HEK293 (cell line): Measurements from ENCODE around the gene SLAIN2.

ENCODE experiments used
- CTCF ChIA-PET: fragments of 350-600 bp; formaldehyde crosslinking; extraction: SDS; loops from one replicate; lab custom pipeline; 2021; ENCODE audit warnings: antibody characterized with exemption; lab: Yijun Ruan, JAX
- POLR2A ChIA-PET: fragments of 300-600 bp; formaldehyde crosslinking; extraction: SDS; loops from one replicate; lab custom pipeline; 2020; ENCODE audit warnings: antibody characterized with exemption, inconsistent platforms; lab: Yijun Ruan, JAX
- H3K27ac ChIP-seq: fragments of 200-500 bp; sonication (Bioruptor generic); 2 replicates; pipeline ENCODE4 v1.5.1; 2014; ENCODE audit warnings: low read depth, low read length, control low read depth, inconsistent platforms; ENCODE audit errors: extremely low read depth
- H3K36me3 ChIP-seq, 2 experiments: fragments of 200-500 bp in 1 of 2; sonication (Bioruptor generic) in 1 of 2; 1 replicate in 1 of 2; 2 replicates in 1 of 2; pipeline ENCODE4 v1.5.1; 2014 to 2017; ENCODE audit warnings: inconsistent platforms in 2 of 2, low read length in 2 of 2; ENCODE audit not compliant: control insufficient read depth in 2 of 2, insufficient read depth in 1 of 2
- H3K4me1 ChIP-seq: fragments of 200-500 bp; sonication (Bioruptor generic); 2 replicates; pipeline ENCODE4 v1.5.1; 2014; ENCODE audit warnings: mild to moderate bottlenecking, low read length, inconsistent platforms; ENCODE audit not compliant: control insufficient read depth, insufficient read depth
- H3K4me3 ChIP-seq: 2 replicates; pipeline ENCODE4 v1.5.1; 2011; ENCODE audit warnings: low read depth, mild to moderate bottlenecking, control low read depth, low read length, moderate library complexity
- H3K9me3 ChIP-seq: fragments of 200-500 bp; sonication (Bioruptor generic); 2 replicates; pipeline ENCODE4 v1.5.1; 2014; ENCODE audit warnings: low read depth, low read length, inconsistent platforms; ENCODE audit not compliant: control insufficient read depth, insufficient read depth
- PATZ1 ChIP-seq: fragments of 450-650 bp; formaldehyde crosslinking; IDR thresholded peaks from 2 replicates; pipeline ENCODE4 v1.5.1; 2016; ENCODE audit warnings: missing biosample characterization, missing genetic modification characterization
- PRDM10 ChIP-seq: fragments of 450-650 bp; formaldehyde crosslinking; IDR thresholded peaks from 2 replicates; pipeline ENCODE4 v1.5.1; 2016; ENCODE audit warnings: missing biosample characterization, missing genetic modification characterization
- TCF7L2 ChIP-seq: IDR thresholded peaks from 2 replicates; pipeline ENCODE4 v1.6.1; 2011; ENCODE audit warnings: low read depth, mild to moderate bottlenecking, inconsistent platforms, low read length, moderate library complexity, borderline replicate concordance
- ZEB2 ChIP-seq: fragments of 450-650 bp; formaldehyde crosslinking; IDR thresholded peaks from 2 replicates; pipeline ENCODE4 v1.5.1; 2016; ENCODE audit warnings: missing biosample characterization, missing genetic modification characterization
- ZNF121 ChIP-seq: fragments of 450-650 bp; formaldehyde crosslinking; IDR thresholded peaks from 2 replicates; pipeline ENCODE4 v1.5.1; 2016; ENCODE audit warnings: missing biosample characterization, missing genetic modification characterization
- ZNF140 ChIP-seq: fragments of 450-650 bp; formaldehyde crosslinking; IDR thresholded peaks from 2 replicates; pipeline ENCODE4 v1.5.1; 2016; ENCODE audit warnings: missing biosample characterization, missing genetic modification characterization
- ZNF148 ChIP-seq: fragments of 450-650 bp; formaldehyde crosslinking; IDR thresholded peaks from 2 replicates; pipeline ENCODE4 v1.5.0; 2017; ENCODE audit warnings: missing biosample characterization, missing genetic modification characterization, borderline replicate concordance
- ZNF155 ChIP-seq: fragments of 450-650 bp; formaldehyde crosslinking; IDR thresholded peaks from 2 replicates; pipeline ENCODE4 v1.5.1; 2016; ENCODE audit warnings: missing biosample characterization, missing genetic modification characterization
- ZNF174 ChIP-seq: fragments of 450-650 bp; formaldehyde crosslinking; IDR thresholded peaks from 2 replicates; pipeline ENCODE4 v1.5.0; 2017; ENCODE audit warnings: missing biosample characterization, mild to moderate bottlenecking, missing genetic modification characterization
- ZNF2 ChIP-seq: fragments of 450-650 bp; formaldehyde crosslinking; IDR thresholded peaks from 2 replicates; pipeline ENCODE4 v1.5.1; 2016; ENCODE audit warnings: missing biosample characterization, missing genetic modification characterization
- ZNF23 ChIP-seq: fragments of 450-650 bp; formaldehyde crosslinking; IDR thresholded peaks from 2 replicates; pipeline ENCODE4 v1.5.1; 2016; ENCODE audit warnings: missing biosample characterization, missing genetic modification characterization, borderline replicate concordance
- ZNF239 ChIP-seq: fragments of 450-650 bp; formaldehyde crosslinking; IDR thresholded peaks from 2 replicates; pipeline ENCODE4 v1.5.1; 2016; ENCODE audit warnings: missing biosample characterization, missing genetic modification characterization
- ZNF350 ChIP-seq: fragments of 450-650 bp; formaldehyde crosslinking; IDR thresholded peaks from 2 replicates; pipeline ENCODE4 v1.5.0; 2017; ENCODE audit warnings: missing biosample characterization, mild to moderate bottlenecking, missing genetic modification characterization
- ZNF404 ChIP-seq: fragments of 450-650 bp; formaldehyde crosslinking; IDR thresholded peaks from 2 replicates; pipeline ENCODE4 v1.5.1; 2017; ENCODE audit warnings: missing biosample characterization, missing genetic modification characterization
- ZNF423 ChIP-seq: fragments of 450-650 bp; formaldehyde crosslinking; IDR thresholded peaks from 2 replicates; pipeline ENCODE4 v1.5.1; 2016; ENCODE audit warnings: missing biosample characterization, missing genetic modification characterization
- ZNF449 ChIP-seq: fragments of 450-650 bp; formaldehyde crosslinking; IDR thresholded peaks from 2 replicates; pipeline ENCODE4 v1.5.1; 2017; ENCODE audit warnings: missing biosample characterization, mild to moderate bottlenecking, missing genetic modification characterization, moderate library complexity
- ZNF488 ChIP-seq: fragments of 450-650 bp; formaldehyde crosslinking; IDR thresholded peaks from 2 replicates; pipeline ENCODE4 v1.5.1; 2016; ENCODE audit warnings: missing biosample characterization, missing genetic modification characterization
- ZNF501 ChIP-seq: fragments of 450-650 bp; formaldehyde crosslinking; IDR thresholded peaks from 2 replicates; pipeline ENCODE4 v1.5.1; 2016; ENCODE audit warnings: missing biosample characterization, missing genetic modification characterization
- ZNF639 ChIP-seq: fragments of 450-650 bp; formaldehyde crosslinking; IDR thresholded peaks from 2 replicates; pipeline ENCODE4 v1.5.1; 2016; ENCODE audit warnings: missing biosample characterization, missing genetic modification characterization

Gene SLAIN2

GRCh38 chr4:48345542-48345941 lies 4.2 kb downstream of the SLAIN2 start (continued):
- TF ChIP-seq PATZ1 (tag by site-specific recombination) (no peak), ZNF148 (tag by site-specific recombination) (no peak)

GRCh38 chr4:48346594-48346993 lies 5.3 kb downstream of the SLAIN2 start:
- Histone ChIP-seq H3K27ac (no peak overlapping the region), H3K36me3 (no peaks in the 10 kb centered on the region), H3K4me1 (peaks cover 5% of the 10 kb centered on the region; the same call in 1 of the 2 replicates), H3K9me3 (no peaks in the 10 kb centered on the region), H3K4me3 (no peak overlapping the region)
- CTCF ChIA-PET, result interaction anchor here (0.6 kb wide), 3 partner anchors 29 to 200 kb away, joined by 3 to 5 read pairs (median 3); no protein-coding TSS in a partner anchor
- no peak for TF ChIP-seq ZNF121 (tag by site-specific recombination)
- no peak for TF ChIP-seq ZNF404
- no peak for TF ChIP-seq PRDM10 (tag by site-specific recombination)
- no peak for TF ChIP-seq ZNF639 (tag by site-specific recombination)
- TF ChIP-seq ZNF488 (tag by site-specific recombination), result no peak
- no peak for TF ChIP-seq ZNF23
- TF ChIP-seq ZNF423, result no peak
- TF ChIP-seq ZEB2 (tag by site-specific recombination), result no peak
- no peak for TF ChIP-seq ZNF140
- TF ChIP-seq ZNF239, result no peak
- TF ChIP-seq ZNF350, result no peak
- TF ChIP-seq ZNF501 (tag by site-specific recombination), result no peak
- no peak for TF ChIP-seq ZNF174
- no peak for TF ChIP-seq TCF7L2
- no peak for TF ChIP-seq ZNF2 (tag by site-specific recombination)
- no peak for TF ChIP-seq ZNF155 (tag by site-specific recombination)
- no peak for TF ChIP-seq ZNF449
- POLR2A ChIA-PET, result no interaction called here
